ENCODE data around the gene MOSPD2. TPM values are rescaled to one million over a fixed set of nuclear protein-coding genes. Genes with fewer than 3 reads are reported as not detected.

MOSPD2 gene
- polyA plus RNA-seq, 1 donor (not counting 4 experiments of a cell fraction or from before 2014, with no cell fraction given): 20.4 TPM

GRCh38 chrX:14837155-14837554 is 36.1 kb upstream of the MOSPD2 start:
- H3K4me1 ChIP-seq (ENCODE audit: control insufficient read depth, extremely low read depth, insufficient read depth, low read length): no peaks in the 10 kb centered on the region
- no peak overlapping the region for H3K4me2 ChIP-seq (ENCODE audit: control insufficient read depth, extremely low read depth, insufficient read depth, low read depth, low read length)
- no peak overlapping the region for H3K9ac ChIP-seq (ENCODE audit: control insufficient read depth, extremely low read depth, insufficient read depth, low read length)
- H3K27me3 ChIP-seq (ENCODE audit: control insufficient read depth, extremely low read depth, insufficient read depth, low read length): no peaks in the 10 kb centered on the region
- no peak overlapping the region for H3K27ac ChIP-seq (ENCODE audit: control insufficient read depth, insufficient read depth, low read length)
- no peak overlapping the region for H2AFZ ChIP-seq (ENCODE audit: control insufficient read depth, low read length)
- no peak for FAIRE-seq
- DNase-seq (ENCODE audit: low read depth, low spot score): no peak
- no peaks in the 10 kb centered on the region for H4K20me1 ChIP-seq (ENCODE audit: control insufficient read depth, extremely low read depth, insufficient read depth, low read length)
- H3K4me3 ChIP-seq (ENCODE audit: control insufficient read depth in 2 of 3, extremely low read depth in 1 of 3, insufficient read depth in 2 of 3, low read depth in 1 of 3, low read length in 3 of 3): no peak overlapping the region
- H3K9me3 ChIP-seq (ENCODE audit: control insufficient read depth, low read depth, low read length): no peaks in the 10 kb centered on the region
- TF ChIP-seq CTCF (optimal IDR thresholded peaks at IDR 0.05 in 1 of 3, IDR thresholded peaks at IDR 0.05 in 1 of 3, conservative IDR thresholded peaks at IDR 0.05 in 1 of 3; ENCODE audit: extremely low read depth in 1 of 3, insufficient read depth in 2 of 3, low read length in 3 of 3) (no peak), EZH2 (IDR thresholded peaks at IDR 0.05; ENCODE audit: low read length) (no peak)
- dilution Hi-C loops (cut with MboI; ENCODE audit: extremely low pct_ligation_motif_present, low sequenced_read_pairs): no loop called here
- no peaks in the 10 kb centered on the region for H3K9me1 ChIP-seq (ENCODE audit: control insufficient read depth, extremely low read depth, insufficient read depth, low read length)
- H3K79me2 ChIP-seq (ENCODE audit: control insufficient read depth, insufficient read depth, low read length): no peaks in the 10 kb centered on the region
- no peaks in the 10 kb centered on the region for H3K36me3 ChIP-seq (ENCODE audit: control insufficient read depth in 2 of 2, extremely low read depth in 1 of 2, insufficient read depth in 2 of 2, low read length in 2 of 2)

- TF ChIP-seq CTCF (optimal IDR thresholded peaks at IDR 0.05 in 1 of 3, IDR thresholded peaks at IDR 0.05 in 1 of 3, conservative IDR thresholded peaks at IDR 0.05 in 1 of 3; ENCODE audit: extremely low read depth in 1 of 3, insufficient read depth in 2 of 3, low read length in 3 of 3) (no peak), EZH2 (IDR thresholded peaks at IDR 0.05; ENCODE audit: low read length) (no peak)
- Histone ChIP-seq H3K9me3 (ENCODE audit: control insufficient read depth, low read depth, low read length) (no peaks in the 10 kb centered on the region), H4K20me1 (ENCODE audit: control insufficient read depth, extremely low read depth, insufficient read depth, low read length) (no peaks in the 10 kb centered on the region), H3K4me1 (ENCODE audit: control insufficient read depth, extremely low read depth, insufficient read depth, low read length) (no peaks in the 10 kb centered on the region), H3K9ac (ENCODE audit: control insufficient read depth, extremely low read depth, insufficient read depth, low read length) (no peak overlapping the region), H3K27ac (ENCODE audit: control insufficient read depth, insufficient read depth, low read length) (no peak overlapping the region), H3K4me2 (ENCODE audit: control insufficient read depth, extremely low read depth, insufficient read depth, low read depth, low read length) (no peak overlapping the region), H3K9me1 (ENCODE audit: control insufficient read depth, extremely low read depth, insufficient read depth, low read length) (no peaks in the 10 kb centered on the region), H3K36me3 (ENCODE audit: control insufficient read depth in 2 of 2, extremely low read depth in 1 of 2, insufficient read depth in 2 of 2, low read length in 2 of 2) (no peaks in the 10 kb centered on the region), H3K4me3 (ENCODE audit: control insufficient read depth in 2 of 3, extremely low read depth in 1 of 3, insufficient read depth in 2 of 3, low read depth in 1 of 3, low read length in 3 of 3) (no peak overlapping the region), H3K27me3 (ENCODE audit: control insufficient read depth, extremely low read depth, insufficient read depth, low read length) (no peaks in the 10 kb centered on the region), H2AFZ (ENCODE audit: control insufficient read depth, low read length) (no peak overlapping the region), H3K79me2 (ENCODE audit: control insufficient read depth, insufficient read depth, low read length) (no peaks in the 10 kb centered on the region)
- DNase-seq (ENCODE audit: low read depth, low spot score) (no peak), FAIRE-seq (no peak)
- dilution Hi-C loops (cut with MboI; ENCODE audit: extremely low pct_ligation_motif_present, low sequenced_read_pairs): no loop called here
Observed at GRCh38 chrX:14843666-14844065, 29.6 kb upstream of the MOSPD2 start.
